Sigmoid colon (tissue), 3 donors: Measurements from ENCODE around the gene HIGD1A.

ENCODE experiments used
- POLR2A ChIP-seq, 2 donors: fragments of 450-650 bp; IDR thresholded peaks; one replicate each; pipeline ENCODE4 v1.6.1; 2016; ENCODE audit warnings: antibody characterized with exemption in 2 of 2, mild to moderate bottlenecking in 2 of 2, moderate library complexity in 2 of 2
- TF ChIP-seq, protein P1 (sequence below), 4 experiments: fragments of 450-650 bp in 3 of 4; fragments of 200-600 bp in 1 of 4; IDR thresholded peaks; one replicate each; pipeline ENCODE4 v1.5.1; 2016 to 2019; ENCODE audit warnings: antibody characterized with exemption in 4 of 4, mild to moderate bottlenecking in 3 of 4, moderate library complexity in 2 of 4

- TF ChIP-seq, protein P1, sequence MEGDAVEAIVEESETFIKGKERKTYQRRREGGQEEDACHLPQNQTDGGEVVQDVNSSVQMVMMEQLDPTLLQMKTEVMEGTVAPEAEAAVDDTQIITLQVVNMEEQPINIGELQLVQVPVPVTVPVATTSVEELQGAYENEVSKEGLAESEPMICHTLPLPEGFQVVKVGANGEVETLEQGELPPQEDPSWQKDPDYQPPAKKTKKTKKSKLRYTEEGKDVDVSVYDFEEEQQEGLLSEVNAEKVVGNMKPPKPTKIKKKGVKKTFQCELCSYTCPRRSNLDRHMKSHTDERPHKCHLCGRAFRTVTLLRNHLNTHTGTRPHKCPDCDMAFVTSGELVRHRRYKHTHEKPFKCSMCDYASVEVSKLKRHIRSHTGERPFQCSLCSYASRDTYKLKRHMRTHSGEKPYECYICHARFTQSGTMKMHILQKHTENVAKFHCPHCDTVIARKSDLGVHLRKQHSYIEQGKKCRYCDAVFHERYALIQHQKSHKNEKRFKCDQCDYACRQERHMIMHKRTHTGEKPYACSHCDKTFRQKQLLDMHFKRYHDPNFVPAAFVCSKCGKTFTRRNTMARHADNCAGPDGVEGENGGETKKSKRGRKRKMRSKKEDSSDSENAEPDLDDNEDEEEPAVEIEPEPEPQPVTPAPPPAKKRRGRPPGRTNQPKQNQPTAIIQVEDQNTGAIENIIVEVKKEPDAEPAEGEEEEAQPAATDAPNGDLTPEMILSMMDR (IDR thresholded peaks at IDR 0.05): no peak
- TF ChIP-seq POLR2A (IDR thresholded peaks at IDR 0.05): peak in 1 of 2 donors; percentile 11
Measured at GRCh38 chr3:42814914-42815507, 10.7 kb upstream of the HIGD1A start.
